Fibroblast of gingiva (primary cell): ENCODE measurements around the gene THAP3.

Source experiments
- DNase-seq: peaks from one replicate; pipeline ENCODE4 v3.0.0-alpha.2; 2011; ENCODE audit warnings: low read depth

Gene THAP3

DNA sequence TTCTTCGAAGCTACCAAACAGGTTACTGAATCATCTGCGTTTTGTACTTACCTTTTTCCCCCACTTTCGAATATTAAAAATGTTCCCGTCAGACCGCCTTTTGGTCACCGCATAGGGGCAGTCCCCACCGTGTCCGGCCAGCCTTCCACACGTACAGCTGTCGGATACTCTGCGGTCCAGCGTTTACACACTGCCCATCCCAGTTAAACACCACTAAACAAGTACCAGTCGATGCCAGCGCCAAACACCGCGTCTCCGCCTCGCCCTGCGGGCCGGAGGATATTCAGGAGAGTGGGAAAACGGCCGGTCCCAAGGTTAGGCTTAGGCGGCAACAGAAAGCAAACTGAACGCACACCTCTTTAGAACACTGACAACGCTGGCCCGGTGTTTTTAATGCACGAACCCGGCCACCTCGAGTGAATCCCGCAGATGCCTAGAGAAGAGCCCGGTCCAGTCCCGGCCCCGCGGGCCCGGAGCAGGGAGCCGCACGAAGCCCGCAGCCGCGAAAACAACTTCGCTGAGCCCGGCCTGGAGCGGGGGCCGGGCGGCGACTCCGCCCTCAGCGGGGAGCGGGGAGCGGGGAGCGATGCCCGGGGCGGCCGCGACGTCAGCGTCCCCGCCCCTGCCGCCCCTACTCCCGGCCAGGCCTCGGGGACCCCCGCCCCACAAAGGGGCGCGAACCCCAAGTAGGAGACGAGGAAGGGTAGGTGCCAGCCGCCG lies 11.9 kb upstream of the THAP3 start:
- DNase-seq: no peak

DNA sequence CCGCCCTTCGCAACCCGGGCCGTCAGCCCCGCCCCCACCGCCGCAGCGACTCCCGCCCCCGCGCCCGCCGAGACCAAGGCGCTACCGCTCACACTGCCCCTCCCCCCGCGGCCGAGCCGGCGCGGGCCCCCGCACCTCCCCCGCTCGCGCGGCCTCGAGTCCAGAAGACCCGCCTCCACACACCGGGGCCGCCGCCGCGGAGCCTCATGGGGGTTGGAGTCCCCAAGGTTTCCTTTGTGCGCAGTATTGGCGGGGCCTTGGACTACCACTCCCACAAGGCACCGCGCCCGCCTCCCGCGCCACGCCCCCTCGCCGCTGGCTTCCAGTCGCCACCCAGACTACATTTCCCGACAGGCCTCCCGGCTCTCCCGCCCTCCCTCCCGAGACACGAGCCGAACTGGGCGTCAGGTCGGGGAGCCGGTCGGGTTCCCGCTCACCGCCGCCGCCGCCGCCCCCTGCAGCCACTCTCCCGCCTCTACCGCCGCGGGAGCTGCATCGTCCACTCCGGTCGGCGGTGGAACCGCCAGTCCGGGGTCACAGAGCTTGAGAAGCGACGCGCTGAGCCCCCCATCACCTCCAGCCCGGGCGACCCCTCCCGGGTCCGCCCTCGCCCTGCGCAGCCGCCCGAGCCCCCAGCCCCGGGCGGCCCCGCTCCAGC lies 11.2 kb upstream of the THAP3 start, which contains the start of gene PHF13:
PHF13 (plus strand) TSS at position 371 of the 658 bp plus-strand sequence. CDS start 336 bp downstream, outside the sequence.
- DNase-seq: peak; percentile 99

DNA sequence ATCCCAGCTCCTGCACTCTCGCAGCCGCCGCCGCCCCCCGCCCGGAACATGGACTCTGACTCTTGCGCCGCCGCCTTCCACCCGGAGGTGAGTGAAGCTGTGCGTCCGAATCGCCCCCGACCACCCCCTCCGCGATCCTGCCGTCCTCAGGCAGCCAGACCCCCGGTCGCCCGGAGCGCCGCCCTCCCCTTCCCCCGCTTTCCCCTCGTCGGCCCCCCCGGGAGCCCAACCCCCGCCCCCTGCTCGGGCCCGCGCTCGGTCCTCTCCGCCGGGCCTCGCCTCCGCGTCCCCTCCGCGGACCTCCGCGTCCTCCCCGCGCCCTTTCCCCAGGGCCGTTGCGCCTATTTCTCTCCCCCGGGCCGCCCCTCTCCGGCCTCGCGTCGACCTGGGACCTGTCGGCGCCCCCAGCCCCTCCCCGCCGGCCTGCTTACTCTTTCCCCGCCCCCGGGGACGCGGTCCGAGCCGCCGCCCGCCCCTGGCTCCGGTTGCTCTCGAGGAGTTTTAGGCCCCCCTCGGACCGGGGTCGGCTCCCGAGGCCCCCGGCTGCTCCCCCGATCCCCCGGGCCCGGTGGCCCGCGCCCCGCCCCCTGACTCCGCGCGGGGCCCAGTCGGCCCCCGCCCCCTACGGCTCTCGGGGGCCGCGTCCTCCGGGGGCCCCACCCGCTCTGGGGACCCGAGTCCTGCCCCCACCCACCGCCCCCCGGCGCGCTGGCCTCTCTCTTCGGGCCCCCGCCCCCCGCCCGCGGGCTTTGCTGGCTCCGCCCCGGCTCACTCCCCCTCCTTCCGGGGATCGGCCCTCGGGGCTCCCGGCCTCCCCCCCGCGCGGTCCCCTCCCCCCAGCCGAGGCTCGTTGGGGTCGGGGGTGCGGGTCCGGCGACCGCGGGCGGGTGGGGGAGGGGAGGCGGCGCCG lies 10.4 kb upstream of the THAP3 start:
- no peak for DNase-seq

DNA sequence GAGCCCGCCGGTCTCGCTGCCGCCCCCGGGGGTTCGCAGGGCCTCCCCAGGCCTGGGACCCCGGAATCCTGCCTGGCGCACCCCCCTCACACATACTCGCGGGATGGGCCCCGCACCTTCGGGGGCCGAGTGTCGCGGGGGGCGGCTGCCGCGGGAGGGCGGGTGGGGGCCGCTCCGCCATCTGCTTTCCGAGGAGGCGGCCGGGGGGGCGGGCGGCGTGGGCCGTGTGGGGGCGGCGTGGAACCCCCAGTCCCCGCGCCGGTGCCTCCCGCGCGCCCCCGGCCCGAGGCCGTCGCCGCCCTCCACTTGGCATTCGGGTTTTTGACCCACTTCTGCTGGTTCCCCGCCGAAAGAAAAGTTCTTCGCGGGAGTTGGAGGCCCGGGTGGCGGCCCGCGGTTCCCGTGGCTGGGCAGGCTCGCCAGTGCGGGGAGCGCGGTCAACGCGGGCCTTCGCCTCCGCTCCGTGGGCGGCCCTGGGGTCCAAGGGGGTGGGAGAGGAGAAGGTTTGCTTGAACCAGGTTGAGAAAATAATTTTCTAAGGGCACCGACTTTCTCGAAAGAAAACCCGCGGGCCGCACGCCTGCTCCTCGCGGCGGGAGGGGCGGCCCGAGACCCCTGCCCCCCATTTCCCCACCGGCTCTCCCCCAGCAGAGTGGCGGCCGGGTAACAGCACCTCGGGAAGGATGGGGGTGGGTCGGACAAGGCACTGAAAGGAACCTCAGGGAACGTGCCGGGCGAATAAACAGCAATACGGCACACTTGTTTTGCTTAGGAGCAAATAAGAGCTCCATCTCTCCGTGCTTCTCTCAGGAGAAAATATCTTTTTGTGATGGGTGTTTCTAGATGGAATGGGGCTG lies 9.5 kb upstream of the THAP3 start:
- DNase-seq: no peak

DNA sequence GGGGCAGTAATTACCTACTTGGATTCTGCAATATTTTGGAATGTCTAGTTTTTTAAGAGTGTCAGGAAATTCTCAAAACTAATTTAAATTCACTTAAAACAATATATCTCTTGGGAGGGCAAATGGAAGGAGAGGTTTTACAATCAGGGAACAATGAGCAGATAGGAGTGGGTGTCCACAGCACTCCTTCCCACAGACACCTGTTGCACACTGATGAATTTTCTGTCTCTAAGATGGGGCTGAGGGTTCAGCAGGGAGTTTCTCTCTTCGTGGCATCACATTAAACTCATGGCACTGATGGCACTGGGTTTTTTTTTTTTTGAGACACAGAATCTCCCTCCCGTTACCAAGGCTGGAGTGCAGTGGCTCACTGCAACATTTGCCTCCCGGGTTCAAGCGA lies 5.6 kb upstream of the THAP3 start:
- no peak for DNase-seq

DNA sequence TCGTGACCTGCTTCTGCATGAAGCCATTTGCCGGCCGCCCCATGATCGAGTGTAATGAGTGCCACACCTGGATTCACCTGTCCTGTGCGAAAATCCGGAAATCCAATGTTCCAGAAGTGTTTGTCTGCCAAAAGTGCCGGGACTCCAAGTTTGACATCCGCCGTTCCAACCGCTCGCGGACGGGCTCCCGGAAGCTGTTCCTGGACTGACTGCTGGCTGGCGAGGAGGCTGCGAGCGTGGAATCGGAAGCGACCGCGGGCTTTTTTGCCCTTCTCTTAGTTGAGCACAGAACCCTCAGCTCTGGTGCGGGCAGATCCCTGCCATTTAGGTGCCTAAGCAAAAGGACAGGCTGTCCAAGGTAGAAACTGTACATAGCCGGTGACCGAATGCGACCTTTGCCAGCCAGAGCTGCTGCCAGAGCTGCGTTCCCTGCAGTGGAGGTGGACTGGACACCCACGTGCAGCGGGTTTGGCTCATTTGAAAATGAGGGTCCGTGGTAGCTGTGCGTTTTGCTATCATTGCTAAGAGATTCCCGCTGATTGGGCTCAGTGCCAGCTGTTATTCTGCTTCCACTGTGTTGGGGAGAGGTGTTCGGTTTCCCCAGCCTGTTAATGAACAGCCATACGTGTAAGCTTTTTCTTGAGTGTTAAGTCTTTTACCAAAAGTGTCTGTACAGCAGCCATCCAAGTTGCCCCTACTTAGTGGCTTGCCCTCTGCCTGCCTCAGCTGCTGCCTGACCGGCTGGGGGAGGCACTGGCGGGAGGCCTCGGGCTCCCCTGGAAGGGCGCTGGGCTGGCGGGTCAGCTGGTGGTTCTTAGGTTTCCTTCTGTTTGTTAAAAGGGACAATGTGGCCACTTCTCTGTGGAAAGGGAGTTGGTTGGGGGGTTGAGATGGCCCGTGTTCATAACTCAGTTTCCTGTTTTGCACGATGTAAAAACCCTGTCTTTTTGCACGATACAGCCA lies 3.0 kb upstream of the THAP3 start:
- DNase-seq: no peak

DNA sequence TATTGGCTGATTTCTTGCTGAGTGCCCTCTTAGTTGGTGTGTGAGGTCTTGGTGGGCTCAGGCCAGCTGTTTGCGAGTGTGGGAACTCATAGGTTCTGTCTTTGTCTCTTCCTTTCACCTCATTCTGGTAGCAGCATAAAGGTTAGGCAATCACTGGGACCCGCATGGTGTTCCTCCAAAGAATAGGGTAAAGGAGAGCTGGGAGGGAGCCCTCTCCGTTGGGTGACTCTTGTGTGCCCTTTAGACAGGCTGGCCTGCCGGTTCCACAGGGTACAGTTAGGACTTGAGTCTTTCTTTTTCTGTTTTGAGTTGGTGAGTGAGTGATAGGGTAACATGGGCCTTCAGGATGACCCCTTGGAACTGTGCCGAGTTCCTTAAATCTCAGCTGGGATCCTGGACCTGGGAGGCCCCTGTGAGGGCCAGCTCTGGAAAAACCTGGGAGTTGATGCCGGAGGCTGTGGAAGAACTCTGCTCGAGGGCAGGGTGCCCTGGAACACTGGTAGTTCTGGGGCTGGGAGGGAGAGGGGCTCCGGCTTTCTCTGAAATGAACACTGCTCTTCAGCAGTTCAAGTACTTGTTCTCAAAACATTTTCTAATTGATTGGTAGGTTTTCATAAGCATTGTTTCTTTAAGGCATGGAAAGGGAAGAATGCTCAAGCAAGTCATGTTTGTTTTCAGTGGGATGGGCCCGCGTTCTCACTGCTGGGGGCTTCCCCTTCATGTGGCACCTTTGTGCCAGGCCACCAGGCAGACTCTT lies 2.1 kb upstream of the THAP3 start:
- DNase-seq: no peak

DNA sequence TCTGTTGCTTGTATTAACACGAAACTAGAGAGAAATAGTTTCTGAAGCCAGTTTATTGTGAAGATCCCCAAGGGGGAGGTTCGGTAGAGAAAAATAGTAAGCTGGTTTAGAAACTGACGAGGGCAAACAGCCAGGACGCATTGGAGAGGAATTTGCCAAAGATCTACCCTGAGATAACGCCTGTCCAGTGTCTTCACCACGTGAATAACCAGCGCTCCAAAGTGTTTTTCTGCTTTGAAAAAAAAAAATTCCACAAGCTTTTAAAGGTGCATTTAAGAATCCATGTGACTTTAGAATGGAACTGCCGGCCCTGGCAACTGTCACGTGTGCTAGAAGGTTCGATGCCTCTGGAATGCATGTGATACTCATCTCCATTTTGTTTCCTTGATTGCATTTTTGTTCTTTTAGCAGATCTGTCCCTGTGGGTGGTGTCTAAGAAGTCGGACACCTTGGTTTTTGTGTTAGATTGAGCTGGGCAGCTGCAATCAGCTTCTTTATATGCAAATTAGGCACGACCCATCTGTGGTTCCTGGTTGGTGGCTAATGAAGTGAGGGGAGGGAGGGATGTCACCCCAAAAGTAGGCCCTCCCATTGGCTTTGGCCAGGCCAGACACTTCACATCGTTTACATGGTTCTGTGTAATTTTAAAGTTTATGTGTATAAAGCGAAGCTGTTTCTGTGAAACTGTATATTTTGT lies 1.3 kb upstream of the THAP3 start:
- DNase-seq: no peak

DNA sequence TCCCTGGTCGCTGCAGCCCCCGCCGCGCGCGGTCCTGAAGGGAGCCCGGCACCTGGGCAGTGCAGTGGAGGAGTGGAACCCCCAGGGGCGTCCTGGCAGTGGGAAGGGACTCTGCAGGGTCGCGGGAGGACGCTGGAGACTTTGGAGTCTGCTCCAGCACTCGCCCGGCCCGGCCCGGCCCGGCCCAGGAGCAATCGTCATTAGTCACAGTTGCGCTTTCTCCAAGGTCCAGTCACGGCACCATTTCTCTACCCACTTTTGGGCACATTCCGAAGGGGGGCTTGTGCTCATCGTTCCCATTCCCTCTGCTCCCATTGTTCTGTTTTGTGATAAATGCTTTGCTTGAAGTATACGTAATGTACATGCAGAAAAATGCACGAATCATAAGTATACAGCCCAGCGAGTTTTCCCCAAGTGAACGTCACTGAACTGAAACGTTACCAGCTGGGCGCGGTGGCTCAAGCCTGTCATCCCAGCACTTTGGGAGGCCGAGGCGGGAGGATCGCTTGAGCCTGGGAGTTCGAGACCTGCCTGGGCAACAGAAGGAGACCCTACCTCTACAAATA lies 999 bp downstream of the THAP3 start:
- DNase-seq: peak; percentile 60

DNA sequence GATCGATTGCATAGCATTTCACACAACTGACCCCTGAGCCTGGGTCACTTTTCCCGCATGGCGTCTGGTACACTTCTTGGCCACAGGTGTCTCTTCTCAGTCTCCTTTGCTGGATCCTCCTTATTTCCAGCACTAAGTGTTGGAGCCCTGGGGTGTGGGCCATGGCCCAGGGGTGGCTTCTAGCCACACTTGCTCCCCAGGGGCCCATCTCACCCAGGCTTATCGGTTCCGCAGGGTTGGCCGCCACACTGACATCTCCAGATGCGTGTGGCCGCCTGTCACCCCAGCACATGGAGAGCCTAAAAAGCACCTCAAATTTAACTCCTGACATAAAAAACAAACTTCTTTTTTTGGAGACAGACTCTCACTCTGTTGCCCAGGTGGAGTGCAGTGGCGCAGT lies 2.4 kb downstream of the THAP3 start:
- no peak for DNase-seq

DNA sequence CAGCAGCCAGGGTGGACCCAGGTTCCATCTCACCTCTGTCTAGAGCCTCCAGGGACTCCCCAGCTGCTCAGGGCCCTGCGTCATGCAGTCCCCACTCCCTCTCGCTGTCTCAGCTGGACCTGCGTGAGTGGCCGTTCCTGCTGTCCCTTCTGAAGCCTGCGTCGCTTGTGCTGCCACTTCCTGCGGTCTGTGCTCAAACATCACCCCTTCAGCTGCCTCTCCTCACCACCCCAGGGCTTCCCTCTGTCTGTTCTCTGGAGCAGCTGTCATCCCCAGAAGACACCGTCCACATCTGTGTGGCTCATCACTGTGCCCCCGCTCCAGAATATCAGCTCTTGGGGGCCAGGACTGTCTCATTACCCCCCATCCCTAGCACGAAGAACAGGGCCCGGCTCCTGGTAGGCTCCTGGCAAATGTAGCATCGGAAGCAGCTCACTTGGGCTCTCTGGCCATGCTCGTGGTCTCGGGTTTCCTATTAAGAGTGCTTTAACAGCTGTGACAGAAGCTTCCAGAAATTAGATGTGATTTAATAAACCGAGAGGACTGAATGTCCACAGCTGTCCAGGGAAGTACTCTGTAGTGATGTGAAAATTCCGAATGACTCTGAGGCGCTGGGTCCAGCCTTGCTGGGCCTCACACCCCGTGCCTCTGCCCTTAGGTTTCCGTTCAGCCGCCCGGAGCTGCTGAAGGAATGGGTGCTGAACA lies 3.3 kb downstream of the THAP3 start:
- DNase-seq: no peak

DNA sequence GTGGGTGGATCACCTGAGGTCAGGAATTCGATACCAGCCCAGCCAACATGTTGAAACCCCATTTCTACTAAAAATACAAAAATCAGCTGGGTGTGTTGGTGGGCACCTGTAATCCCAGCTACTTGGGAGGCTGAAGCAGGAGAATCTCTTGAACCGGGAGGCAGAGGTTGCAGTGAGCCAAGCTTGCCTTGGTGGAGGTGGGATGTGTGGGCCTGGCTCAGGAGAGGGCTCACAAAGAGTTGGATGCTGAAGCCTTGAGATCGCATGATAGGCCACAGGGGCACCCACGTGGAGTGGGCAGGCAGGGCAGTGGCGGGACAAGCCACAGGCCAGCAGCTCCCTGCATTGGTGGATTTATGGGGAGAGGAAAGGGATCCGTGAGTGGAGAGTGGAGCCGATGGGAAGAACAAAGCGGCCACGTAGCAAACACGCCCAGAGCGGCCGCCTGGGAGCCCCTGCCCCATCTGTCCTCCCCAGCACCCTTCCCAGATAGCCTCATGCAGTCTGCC lies 4.4 kb downstream of the THAP3 start:
- DNase-seq: no peak

DNA sequence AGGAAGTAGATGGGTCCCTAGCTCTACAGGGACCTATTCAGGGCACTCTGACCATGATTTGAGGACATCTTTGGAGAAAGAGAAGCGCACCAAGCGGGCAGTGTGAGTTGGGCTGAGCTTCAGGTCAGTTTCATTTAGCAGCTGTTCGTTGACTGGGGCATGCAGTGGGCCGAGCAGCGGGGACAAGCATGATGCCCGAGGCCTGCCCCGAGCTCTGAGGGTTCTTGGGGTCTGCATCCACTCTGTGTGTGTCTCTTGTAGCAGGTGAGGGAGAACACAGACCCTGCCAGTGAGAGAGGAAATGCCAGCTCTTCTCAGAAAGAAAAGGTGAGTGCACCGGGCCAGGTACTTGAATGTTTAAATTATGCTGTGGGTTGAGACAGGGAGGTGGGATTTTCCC lies 5.4 kb downstream of the THAP3 start:
- DNase-seq: no peak

DNA sequence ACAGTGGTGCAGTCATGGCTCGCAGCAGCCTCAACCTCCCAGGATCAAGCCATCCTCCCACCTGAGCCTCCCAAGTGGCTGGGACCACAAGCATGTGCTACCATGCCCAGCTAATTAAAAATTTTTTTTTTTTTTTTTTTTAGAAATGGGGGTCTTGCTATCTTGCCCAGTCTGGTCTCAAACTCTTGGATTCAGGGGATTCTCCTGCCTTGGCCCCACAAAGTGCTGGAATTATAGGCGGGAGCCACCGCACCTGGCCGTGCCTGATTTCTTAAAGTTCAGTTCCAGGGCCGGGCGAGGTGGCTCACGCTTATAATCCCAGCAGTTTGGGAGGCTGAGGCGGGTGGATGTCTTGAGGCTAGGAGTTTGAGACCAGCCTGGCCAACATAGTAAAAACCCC lies 6.4 kb downstream of the THAP3 start:
- DNase-seq: no peak

DNA sequence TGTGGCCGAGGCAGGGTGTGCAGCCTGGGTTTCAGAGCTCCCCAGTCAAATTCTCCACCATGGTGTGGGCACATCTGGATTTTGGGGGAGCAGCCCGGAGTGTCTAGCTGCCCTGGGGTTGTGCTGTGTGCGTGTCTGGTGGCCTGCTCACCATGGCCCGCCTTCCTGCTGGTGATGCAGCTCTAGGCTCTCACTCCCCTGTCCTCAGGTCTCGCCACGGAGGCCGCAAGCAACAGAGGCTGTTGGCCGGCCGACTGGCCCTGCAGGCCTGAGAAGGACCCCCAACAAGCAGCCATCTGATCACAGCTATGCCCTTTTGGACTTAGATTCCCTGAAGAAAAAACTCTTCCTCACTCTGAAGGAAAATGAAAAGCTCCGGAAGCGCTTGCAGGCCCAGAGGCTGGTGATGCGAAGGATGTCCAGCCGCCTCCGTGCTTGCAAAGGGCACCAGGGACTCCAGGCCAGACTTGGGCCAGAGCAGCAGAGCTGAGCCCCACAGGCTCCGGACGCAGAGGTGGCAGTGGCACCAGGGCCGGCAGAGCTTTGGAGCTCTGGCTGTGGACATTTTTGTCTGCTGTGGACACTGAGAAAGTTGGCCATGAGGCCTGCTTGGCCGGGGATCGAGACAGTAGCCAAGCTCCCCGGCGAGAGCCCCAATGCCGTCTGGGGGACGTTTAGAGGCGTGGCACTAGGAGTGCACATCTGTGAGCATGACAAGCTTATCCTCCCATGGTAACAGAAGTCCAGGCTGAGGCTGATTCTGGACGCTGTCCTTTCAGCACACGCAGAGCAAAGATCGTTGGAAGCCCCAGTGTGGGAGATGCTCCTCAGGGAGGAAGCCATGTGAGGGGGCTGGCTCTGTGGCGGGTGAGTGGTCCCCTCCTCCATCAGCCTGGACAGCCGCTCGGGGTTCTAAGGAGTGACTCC lies 8.2 kb downstream of the THAP3 start:
- DNase-seq: no peak

DNA sequence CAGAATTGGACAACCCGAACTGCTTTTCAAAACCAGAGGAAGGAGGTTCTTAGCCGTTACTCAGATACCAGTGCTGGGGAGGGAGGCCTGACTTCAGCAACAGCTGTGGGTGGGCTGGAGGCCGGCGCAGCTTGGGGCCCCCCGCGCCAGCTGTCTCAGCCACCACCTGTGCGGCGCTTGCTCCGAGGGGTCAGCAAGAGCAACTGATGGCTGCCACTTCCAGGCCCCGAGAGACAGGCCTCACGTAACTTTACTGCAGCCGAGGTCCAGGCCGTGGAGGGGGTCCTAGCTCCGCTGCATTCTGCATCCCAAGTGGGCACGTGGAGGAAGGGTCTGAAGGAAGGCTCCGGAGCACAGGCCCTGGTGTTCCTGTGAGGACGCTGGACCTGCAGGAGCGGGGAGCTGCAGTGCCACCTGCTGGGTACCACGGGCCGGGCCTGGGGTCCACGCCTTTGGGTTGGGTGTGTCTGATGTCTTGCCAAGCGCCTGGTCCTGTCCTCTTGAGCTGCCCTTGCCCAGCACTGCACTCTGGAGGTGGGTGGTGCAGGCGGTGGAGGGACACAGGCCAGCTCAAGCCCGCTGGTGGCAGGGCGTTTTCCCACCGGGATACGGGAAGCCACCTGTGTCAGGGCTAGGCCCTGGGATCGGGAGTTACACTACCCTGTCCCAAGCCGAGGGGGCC lies 9.8 kb downstream of the THAP3 start:
- DNase-seq: peak; percentile 23
